Neural cell (in vitro differentiated cells): Measurements from ENCODE around the gene GOLGA6A.

Experiments used
- CTCF ChIP-seq: fragments of 450-650 bp; IDR thresholded peaks from 2 replicates; pipeline ENCODE4 v1.5.1; 2014; ENCODE audit warnings: antibody characterized with exemption, mild to moderate bottlenecking, moderate library complexity; ENCODE audit not compliant: poor library complexity, severe bottlenecking
- EP300 ChIP-seq: fragments of 450-650 bp; conservative IDR thresholded peaks from 2 replicates; pipeline ENCODE4 v1.6.1; 2014; ENCODE audit warnings: antibody characterized with exemption, mild to moderate bottlenecking, moderate library complexity; ENCODE audit not compliant: poor library complexity, severe bottlenecking
- EZH2 ChIP-seq: fragments of 200-600, 300-800 bp; shearing (Covaris generic), sonication (generic); IDR thresholded peaks from 2 replicates; pipeline ENCODE4 v1.6.1; 2014; ENCODE audit warnings: antibody characterized with exemption, low read length, borderline replicate concordance, mild to moderate bottlenecking; ENCODE audit not compliant: insufficient read depth, poor library complexity, severe bottlenecking
- MXI1 ChIP-seq: fragments of 450-650 bp; conservative IDR thresholded peaks from 2 replicates; pipeline ENCODE4 v1.6.1; 2014; ENCODE audit warnings: antibody characterized with exemption, mild to moderate bottlenecking; ENCODE audit not compliant: poor library complexity, severe bottlenecking
- POLR2AphosphoS5 ChIP-seq: IDR thresholded peaks from 2 replicates; pipeline ENCODE4 v1.6.1; 2012
- RAD21 ChIP-seq: fragments of 450-650 bp; conservative IDR thresholded peaks from 2 replicates; pipeline ENCODE4 v1.6.1; 2014; ENCODE audit warnings: antibody characterized with exemption, mild to moderate bottlenecking, moderate library complexity
- REST ChIP-seq: IDR thresholded peaks from 2 replicates; pipeline ENCODE4 v1.6.1; 2012; ENCODE audit warnings: borderline replicate concordance
- SMC3 ChIP-seq: fragments of 450-650 bp; conservative IDR thresholded peaks from 2 replicates; pipeline ENCODE4 v1.6.1; 2014; ENCODE audit warnings: antibody characterized with exemption, mild to moderate bottlenecking, moderate library complexity; ENCODE audit not compliant: poor library complexity
- TAF1 ChIP-seq: IDR thresholded peaks from 2 replicates; pipeline ENCODE4 v1.6.1; 2012; ENCODE audit warnings: low read depth

- no peak for TF ChIP-seq CTCF
- no peak for TF ChIP-seq RAD21
- TF ChIP-seq REST = peak; percentile 55
- no peak for TF ChIP-seq EZH2
- peak; percentile 45 for TF ChIP-seq TAF1
- peak; percentile 56 for TF ChIP-seq POLR2AphosphoS5
- TF ChIP-seq MXI1 = no peak
- peak; percentile 5 for TF ChIP-seq EP300
- no peak for TF ChIP-seq SMC3
Observed at GRCh38 chr15:74129586-74130154, 47.3 kb upstream of the GOLGA6A start.
